ENCODE measurements around the gene EMILIN3.

DNA sequence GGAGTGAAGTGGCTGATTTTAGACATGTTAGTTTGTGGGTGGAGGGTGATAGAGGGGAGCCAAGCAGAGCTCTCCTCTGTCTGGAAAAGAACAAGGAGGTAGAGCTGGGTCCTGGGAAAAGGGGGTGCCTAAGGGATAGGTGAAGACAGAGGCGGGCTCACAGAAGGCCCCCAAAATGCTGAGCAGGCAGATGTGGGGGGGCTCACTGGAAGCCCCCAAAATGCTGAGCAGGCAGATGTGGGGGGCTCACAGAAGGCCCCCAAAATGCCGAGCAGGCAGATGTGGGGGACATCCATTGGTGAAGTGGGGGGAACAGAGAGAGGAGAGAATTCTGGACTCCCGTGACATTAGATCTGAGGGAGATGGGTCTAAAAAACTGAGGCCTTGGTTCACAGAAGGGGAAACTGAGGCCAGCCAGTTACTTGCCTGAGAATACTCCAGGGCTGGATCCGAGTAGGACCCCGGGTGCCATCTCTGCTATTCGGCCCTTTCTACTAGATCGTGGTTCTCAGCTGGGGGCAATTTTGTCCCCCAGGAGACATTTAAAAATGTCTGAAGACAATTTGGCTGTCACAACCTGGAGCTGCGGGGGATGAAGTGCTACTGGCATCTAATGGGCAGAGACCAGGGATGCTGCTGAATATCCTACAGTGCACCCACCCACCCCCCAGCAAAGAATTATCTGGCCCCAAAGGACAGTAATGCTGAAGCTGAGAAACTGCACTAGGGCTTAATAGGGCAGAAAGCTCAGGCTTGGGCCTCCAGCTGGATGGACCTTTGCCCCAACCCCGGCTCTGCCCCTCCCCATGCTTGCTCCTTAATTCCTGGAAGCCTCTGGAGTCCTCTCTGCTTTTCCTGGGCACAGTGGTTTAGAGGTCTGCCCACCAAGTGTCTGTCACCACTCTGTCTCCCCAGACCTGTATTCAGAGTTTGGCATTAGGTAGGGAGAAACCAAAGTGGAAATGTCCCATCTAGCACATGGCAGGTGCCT lies 23.8 kb downstream of the EMILIN3 start:
- TF ChIP-seq ZNF274 (IDR thresholded peaks at IDR 0.05; ENCODE audit: low read depth, low read length): no peak
- TF ChIP-seq, protein P1, sequence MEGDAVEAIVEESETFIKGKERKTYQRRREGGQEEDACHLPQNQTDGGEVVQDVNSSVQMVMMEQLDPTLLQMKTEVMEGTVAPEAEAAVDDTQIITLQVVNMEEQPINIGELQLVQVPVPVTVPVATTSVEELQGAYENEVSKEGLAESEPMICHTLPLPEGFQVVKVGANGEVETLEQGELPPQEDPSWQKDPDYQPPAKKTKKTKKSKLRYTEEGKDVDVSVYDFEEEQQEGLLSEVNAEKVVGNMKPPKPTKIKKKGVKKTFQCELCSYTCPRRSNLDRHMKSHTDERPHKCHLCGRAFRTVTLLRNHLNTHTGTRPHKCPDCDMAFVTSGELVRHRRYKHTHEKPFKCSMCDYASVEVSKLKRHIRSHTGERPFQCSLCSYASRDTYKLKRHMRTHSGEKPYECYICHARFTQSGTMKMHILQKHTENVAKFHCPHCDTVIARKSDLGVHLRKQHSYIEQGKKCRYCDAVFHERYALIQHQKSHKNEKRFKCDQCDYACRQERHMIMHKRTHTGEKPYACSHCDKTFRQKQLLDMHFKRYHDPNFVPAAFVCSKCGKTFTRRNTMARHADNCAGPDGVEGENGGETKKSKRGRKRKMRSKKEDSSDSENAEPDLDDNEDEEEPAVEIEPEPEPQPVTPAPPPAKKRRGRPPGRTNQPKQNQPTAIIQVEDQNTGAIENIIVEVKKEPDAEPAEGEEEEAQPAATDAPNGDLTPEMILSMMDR (IDR thresholded peaks at IDR 0.05 in 2 of 3, conservative IDR thresholded peaks at IDR 0.05 in 1 of 3; ENCODE audit: borderline replicate concordance in 1 of 3, insufficient read depth in 1 of 3, low read depth in 2 of 3, low read length in 2 of 3): no peak
- TF ChIP-seq, protein P2, sequence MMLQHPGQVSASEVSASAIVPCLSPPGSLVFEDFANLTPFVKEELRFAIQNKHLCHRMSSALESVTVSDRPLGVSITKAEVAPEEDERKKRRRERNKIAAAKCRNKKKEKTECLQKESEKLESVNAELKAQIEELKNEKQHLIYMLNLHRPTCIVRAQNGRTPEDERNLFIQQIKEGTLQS (IDR thresholded peaks at IDR 0.05): no peak
- no peak for TF ChIP-seq EGR1 (IDR thresholded peaks at IDR 0.05; ENCODE audit: low read depth)
- TF ChIP-seq RAD21 (IDR thresholded peaks at IDR 0.05; ENCODE audit: low read depth): no peak
- no peak for TF ChIP-seq EZH2 (IDR thresholded peaks at IDR 0.05)
